Measurements from ENCODE around the gene GRIK2. TPM values are rescaled to one million over a fixed set of nuclear protein-coding genes. Genes with fewer than 3 reads are reported as not detected.

GRIK2 gene
- total and polyA plus RNA-seq, 2 experiments from 2014 or later, result 0.21 to 0.45 TPM

DNA sequence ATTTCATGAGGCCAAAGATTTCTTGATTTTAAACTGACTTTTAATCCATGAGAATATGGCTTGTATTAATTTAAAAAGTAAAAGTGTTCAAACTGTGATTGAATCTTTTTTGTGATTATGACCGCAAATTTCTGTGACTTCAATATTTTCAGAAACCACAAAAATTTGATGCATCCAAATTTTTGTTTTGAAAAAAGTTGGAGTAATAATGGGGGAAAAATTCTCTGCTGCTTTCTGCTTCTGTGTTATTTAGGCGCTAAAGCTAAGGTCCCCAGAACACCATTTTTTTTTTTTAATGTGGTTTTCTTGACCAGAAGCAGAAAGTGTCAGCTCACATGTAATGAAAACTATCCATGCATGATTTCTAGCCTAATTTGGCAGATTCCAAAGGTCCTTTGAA lies 65.3 kb downstream of the GRIK2 start:
- Histone ChIP-seq H3K36me3 (no peaks in the 10 kb centered on the region), H3K27ac (no peak overlapping the region), H3K27me3 (no peaks in the 10 kb centered on the region), H3K9me3 (ENCODE audit: low read depth) (no peaks in the 10 kb centered on the region), H3K4me3 (no peak overlapping the region), H3K4me1 (ENCODE audit: low read depth) (no peaks in the 10 kb centered on the region)
- TF ChIP-seq, protein P1, sequence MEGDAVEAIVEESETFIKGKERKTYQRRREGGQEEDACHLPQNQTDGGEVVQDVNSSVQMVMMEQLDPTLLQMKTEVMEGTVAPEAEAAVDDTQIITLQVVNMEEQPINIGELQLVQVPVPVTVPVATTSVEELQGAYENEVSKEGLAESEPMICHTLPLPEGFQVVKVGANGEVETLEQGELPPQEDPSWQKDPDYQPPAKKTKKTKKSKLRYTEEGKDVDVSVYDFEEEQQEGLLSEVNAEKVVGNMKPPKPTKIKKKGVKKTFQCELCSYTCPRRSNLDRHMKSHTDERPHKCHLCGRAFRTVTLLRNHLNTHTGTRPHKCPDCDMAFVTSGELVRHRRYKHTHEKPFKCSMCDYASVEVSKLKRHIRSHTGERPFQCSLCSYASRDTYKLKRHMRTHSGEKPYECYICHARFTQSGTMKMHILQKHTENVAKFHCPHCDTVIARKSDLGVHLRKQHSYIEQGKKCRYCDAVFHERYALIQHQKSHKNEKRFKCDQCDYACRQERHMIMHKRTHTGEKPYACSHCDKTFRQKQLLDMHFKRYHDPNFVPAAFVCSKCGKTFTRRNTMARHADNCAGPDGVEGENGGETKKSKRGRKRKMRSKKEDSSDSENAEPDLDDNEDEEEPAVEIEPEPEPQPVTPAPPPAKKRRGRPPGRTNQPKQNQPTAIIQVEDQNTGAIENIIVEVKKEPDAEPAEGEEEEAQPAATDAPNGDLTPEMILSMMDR (IDR thresholded peaks at IDR 0.05; ENCODE audit: low read depth, low read length), result no peak
- DNase-seq (ENCODE audit: low read depth in 1 of 2, low spot score in 1 of 2), result no peak

DNA sequence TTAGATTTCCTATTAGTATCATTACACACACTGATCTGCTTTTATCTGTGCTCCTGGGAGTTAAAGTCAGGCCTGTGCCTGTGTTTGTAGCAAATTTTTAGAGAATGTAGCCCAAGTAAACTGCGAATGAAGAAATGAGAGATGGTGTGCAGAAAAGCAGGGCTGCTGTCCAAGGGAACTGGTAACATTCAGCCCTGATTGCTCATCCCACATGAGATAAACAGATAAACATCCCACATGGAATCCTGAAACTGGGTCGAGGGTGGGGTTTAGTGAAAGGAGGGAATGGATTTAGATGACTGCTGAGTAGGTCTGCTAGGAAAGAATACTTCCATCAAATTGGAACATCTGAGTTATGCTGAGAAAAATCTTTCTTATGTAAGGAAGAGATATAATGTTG lies 69.1 kb downstream of the GRIK2 start:
- Histone ChIP-seq H3K4me3 (no peak overlapping the region), H3K27ac (no peak overlapping the region), H3K27me3 (no peaks in the 10 kb centered on the region), H3K36me3 (no peaks in the 10 kb centered on the region), H3K4me1 (ENCODE audit: low read depth) (no peaks in the 10 kb centered on the region), H3K9me3 (ENCODE audit: low read depth) (no peaks in the 10 kb centered on the region)
- TF ChIP-seq, protein P1 (IDR thresholded peaks at IDR 0.05; ENCODE audit: low read depth, low read length), result no peak
- DNase-seq (ENCODE audit: low read depth in 1 of 2, low spot score in 1 of 2), result peak in 1 of 2 donors; percentile 4

DNA sequence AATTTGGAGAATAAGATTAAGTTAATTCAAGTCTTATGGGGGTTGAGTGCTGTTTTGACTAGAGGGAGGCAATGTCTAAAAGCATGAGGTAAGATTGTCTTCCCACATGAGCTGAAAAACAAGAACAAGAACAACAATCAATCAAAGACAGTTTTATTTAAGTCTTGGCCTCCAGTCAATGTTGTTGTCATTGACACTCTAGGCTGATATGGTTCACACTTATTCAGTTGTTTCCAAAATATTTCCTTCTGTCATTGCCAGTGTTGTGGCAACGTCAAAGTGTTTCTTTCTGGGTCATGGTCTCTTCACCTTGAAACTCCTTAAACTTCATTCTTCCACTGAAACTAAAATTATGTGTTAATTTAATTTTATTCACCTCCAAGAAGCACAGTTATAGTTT lies 72.4 kb downstream of the GRIK2 start:
- no peaks in the 10 kb centered on the region for H3K4me1 ChIP-seq (ENCODE audit: low read depth)
- H3K27me3 ChIP-seq, result no peaks in the 10 kb centered on the region
- TF ChIP-seq, protein P1 (IDR thresholded peaks at IDR 0.05; ENCODE audit: low read depth, low read length), result no peak
- no peaks in the 10 kb centered on the region for H3K36me3 ChIP-seq
- H3K9me3 ChIP-seq (ENCODE audit: low read depth), result no peaks in the 10 kb centered on the region
- H3K4me3 ChIP-seq, result no peak overlapping the region
- no peak overlapping the region for H3K27ac ChIP-seq
- no peak for DNase-seq (ENCODE audit: low read depth in 1 of 2, low spot score in 1 of 2)

DNA sequence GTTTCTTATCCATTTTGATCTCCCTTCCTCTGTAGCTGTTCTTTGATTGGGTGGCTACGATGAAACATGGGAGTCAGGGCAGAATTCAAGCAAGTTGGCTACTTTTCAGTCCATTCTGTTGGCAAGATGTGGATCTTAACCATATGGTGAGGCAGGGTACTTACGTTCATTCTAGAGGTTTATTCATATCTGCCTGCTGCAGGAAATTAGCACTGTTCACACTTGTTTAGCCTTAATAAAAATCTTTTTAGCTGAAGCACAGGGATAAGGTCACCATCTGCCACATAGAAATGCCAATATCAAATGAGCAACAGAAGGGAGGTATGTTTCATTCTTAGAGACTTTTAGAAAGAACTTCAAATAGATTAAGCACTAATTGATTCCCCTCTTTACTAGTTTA lies 83.9 kb downstream of the GRIK2 start:
- Histone ChIP-seq H3K36me3 (no peaks in the 10 kb centered on the region), H3K4me3 (no peak overlapping the region), H3K4me1 (ENCODE audit: low read depth) (no peaks in the 10 kb centered on the region), H3K9me3 (ENCODE audit: low read depth) (no peaks in the 10 kb centered on the region), H3K27me3 (no peaks in the 10 kb centered on the region), H3K27ac (no peak overlapping the region)
- DNase-seq (ENCODE audit: low read depth in 1 of 2, low spot score in 1 of 2), result no peak
- TF ChIP-seq, protein P1 (IDR thresholded peaks at IDR 0.05; ENCODE audit: low read depth, low read length), result no peak

DNA sequence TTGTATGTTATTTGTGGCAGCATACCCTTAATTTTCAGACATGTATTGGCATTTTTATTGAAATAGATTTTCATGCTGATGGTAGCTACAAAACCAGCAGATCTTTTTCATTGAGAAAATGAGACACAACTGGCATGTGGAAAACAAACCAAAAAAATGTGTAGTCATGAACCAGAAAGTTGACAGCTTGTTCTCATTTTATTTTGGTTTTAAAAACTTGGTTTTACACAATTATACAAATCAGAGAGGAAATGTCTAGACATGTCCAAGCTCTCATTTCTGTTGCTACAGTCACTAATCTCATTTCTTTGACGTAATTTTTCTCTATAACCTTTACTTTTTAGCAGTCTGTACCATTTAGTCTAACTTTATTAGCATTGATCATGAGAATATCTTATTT lies 85.4 kb downstream of the GRIK2 start:
- no peak overlapping the region for H3K27ac ChIP-seq
- no peaks in the 10 kb centered on the region for H3K4me1 ChIP-seq (ENCODE audit: low read depth)
- H3K9me3 ChIP-seq (ENCODE audit: low read depth), result no peaks in the 10 kb centered on the region
- no peaks in the 10 kb centered on the region for H3K36me3 ChIP-seq
- TF ChIP-seq, protein P1 (IDR thresholded peaks at IDR 0.05; ENCODE audit: low read depth, low read length), result no peak
- no peak for DNase-seq (ENCODE audit: low read depth in 1 of 2, low spot score in 1 of 2)
- no peak overlapping the region for H3K4me3 ChIP-seq
- H3K27me3 ChIP-seq, result no peaks in the 10 kb centered on the region

DNA sequence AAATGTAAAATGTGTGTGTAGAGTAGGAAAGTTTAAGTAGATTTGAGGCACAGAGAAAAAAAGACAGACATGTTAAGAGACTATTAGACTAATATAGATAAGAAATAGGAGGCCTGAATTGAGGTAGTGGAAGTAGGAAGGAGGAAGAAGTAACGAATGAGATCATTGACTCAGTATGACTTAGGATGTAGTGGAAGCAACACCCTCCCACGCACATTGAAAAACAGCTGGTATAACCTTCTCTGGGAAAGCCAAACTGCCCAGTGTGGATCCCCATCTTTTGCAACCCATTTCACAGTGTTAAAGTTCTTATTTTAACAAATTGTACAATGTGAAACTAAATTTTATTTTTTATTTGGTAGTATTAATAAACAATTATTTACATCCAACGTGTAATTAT lies 89.1 kb downstream of the GRIK2 start:
- no peaks in the 10 kb centered on the region for H3K27me3 ChIP-seq
- H3K4me3 ChIP-seq, result no peak overlapping the region
- no peak for DNase-seq (ENCODE audit: low read depth in 1 of 2, low spot score in 1 of 2)
- H3K27ac ChIP-seq, result no peak overlapping the region
- TF ChIP-seq, protein P1 (IDR thresholded peaks at IDR 0.05; ENCODE audit: low read depth, low read length), result no peak
- no peaks in the 10 kb centered on the region for H3K4me1 ChIP-seq (ENCODE audit: low read depth)
- H3K9me3 ChIP-seq (ENCODE audit: low read depth), result no peaks in the 10 kb centered on the region
- H3K36me3 ChIP-seq, result no peaks in the 10 kb centered on the region

Measured in cardiac muscle cell (in vitro differentiated cells and primary cell).